ENCODE data around the gene YBEY.
"Not testable (repeated sequence)": the region's sequence is repeated elsewhere in the genome, so short reads cannot be mapped to it uniquely, and the experiment has no call there.

The YBEY gene, protein sequence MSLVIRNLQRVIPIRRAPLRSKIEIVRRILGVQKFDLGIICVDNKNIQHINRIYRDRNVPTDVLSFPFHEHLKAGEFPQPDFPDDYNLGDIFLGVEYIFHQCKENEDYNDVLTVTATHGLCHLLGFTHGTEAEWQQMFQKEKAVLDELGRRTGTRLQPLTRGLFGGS

DNA sequence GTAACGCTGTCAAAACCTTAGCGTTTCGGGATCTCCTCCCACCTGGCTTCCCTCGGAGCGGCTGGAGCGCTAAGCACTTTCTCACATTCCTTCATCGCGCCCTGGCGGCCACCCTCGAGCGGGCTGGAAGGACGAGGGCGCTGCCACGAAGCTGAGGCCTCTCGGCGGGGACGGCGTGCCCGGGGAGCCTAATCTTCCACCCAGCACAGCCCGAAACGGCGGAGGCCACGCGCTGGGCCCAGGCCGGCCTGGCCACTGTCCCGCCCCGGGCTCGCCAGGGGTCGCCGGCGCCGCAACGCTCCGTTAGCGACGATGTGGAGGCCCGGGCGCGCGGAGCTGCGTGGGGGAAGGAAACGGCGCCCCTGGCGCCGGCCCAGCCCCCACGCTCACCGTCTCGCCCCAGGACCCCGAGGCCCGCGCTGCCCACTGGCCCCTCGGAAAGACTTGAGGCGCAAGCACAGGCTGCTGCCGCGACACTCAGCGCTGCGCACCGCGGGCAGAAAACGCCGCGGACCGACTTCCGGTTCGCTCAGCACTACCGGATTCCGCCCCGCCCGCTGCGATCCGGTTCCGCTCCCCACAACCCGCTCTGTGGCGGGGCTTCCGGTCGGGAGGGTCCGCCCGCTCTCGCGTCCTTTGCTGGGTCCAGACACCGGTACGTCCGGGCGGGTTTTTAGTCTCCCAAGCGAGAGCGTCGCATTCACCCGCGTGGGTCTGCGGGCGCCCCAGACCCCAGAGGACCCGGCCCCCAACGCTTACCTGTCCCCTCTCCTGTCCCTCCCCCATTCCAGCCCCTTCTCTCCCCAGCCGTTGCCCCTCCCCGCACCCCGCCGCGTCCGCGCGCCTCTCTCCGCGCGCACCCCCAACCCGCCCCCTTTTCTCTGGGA, at the start of gene YBEY:
Gene YBEY (plus strand): TSS at position 582 of the 887 bp plus-strand sequence. CDS start 572 bp downstream, outside the sequence.
- DNase-seq = peak; percentile 73

DNA sequence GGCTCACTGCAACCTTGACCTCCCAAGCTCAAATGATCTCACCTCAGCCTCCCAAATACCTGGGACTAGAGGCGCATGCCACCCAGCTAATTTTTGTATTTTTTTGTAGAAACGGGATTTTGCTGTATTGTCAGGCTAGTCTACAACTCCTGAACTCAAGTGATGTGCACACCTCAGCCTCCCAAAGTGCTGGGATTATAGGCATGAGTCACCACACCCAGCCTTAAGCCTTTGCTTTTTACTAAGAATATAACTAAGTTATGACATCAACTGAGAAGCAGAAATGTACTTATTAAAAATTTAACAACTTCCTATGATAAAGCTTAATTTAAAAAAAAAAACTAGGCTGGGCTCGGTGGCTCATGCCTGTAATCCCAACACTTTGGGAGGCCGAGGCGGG, 48.7 kb upstream of the YBEY start:
- DNase-seq = no peak

- no peak for DNase-seq
Observed at GRCh38 chr21:46239817-46240325, 46.3 kb upstream of the YBEY start.

DNA sequence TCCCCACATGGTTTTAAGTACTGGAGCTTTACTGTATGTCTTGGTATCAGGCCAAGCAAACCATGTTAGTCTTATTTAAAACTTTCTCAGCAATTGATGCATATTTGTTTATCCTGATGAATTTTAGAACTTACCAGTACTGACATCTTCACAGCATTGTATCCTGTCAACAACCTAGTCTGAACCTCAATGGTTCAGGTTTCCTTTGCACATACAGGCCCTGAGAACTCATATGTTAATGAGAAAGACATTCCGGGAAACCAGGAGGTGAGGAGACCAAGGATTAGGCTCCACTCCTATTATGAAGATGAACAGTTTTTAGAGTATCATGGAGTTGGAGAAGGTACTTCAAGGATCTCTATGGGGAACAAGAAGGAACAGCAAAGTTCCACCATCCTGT, 44.6 kb upstream of the YBEY start:
- DNase-seq = not testable (repeated sequence)

DNA sequence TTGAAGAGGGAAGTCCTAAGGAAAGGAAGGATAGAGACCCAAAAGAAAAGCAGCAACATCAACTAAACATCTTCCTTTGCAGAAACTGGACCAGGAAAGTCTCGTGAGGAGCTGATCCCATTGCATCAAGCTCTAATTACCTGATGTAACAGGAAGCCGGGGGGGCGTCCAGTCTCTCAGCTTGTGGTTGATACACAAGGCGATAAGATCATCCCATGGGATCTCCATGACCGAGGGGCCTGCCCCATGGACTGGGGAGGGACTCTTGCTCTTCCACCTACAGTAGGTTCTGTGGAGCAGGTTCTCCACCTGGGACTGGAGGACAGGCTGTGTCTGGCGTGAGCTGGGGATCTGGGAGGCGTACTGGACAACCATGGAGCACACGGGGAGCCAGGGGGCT, 42.8 kb upstream of the YBEY start:
- DNase-seq = no peak

DNA sequence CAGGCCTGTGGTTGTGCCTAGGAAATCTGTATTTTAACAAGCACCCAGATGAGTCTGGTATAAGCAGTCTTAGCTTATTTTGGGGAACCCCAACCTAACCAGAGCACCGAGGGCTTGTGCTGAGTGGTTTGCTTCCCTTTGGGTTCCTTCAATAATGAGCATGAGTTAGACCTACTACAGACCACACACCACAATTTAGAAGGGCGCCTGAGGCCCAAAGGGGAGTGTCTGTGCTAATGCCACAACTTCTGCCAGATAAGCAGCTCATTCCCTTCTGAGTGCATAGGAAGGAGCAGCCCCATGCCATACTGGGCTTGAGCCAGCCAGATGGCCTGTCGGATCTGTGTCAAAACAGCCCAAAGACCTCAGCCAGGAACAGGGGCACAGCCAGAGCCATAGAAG, 42.2 kb upstream of the YBEY start:
- no peak for DNase-seq

DNA sequence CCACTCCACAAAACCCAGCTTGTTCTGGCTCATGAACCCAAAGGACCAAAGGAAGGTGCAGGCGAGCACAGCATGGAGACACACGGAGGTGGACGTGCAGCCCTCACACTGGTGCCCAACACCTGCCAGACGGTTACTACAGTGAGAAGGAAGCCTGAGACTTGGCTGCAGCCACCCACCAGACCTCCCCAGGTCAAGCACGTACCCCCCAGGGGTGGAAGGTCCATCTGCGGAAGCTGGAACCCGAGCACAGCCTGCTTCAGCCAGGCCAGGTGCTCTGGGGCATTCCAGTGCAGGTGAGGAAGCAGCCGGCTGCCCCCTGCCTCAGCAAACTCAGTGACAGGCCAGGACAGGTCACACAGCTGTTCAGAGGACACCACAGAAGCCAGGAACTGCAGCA, 41.5 kb upstream of the YBEY start:
- no peak for DNase-seq

DNA sequence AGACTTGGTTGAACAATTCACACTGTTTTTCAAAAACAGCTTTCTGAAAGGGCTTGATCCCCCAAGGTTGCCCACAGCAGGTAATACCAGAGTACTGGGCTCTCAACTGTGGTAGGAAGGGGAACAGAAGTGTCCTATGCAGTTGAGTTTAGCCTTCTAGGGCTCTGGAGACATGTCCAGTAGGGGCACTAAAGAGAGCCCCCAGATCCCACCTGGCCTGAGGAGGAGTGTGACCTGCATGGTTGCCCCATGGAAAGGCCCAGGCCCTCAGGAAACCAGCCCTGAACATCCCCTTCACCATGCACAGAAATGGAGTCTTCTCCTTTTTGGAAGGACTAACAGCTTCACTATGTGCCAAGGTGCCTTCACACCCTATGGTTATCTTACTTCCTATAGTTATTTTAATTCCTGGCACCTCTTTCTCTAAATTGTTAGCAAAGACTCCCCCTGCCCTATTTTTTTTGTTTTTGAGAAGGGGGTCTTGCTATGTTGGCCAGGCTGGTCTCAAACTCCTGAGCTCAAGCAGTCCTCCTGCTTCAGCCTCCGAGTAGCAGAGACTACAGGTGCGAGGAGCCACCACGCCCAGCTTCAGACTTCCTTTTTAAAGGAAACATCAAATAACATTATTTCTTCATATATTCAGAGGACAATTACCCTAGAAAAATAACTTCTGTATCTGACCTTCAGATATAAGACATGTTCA, 40.8 kb upstream of the YBEY start:
- no peak for DNase-seq

GRCh38 chr21:46246345-46246744, 39.8 kb upstream of the YBEY start:
- DNase-seq = no peak

- no peak for DNase-seq
Observed at GRCh38 chr21:46247699-46248421, 38.3 kb upstream of the YBEY start.

DNA sequence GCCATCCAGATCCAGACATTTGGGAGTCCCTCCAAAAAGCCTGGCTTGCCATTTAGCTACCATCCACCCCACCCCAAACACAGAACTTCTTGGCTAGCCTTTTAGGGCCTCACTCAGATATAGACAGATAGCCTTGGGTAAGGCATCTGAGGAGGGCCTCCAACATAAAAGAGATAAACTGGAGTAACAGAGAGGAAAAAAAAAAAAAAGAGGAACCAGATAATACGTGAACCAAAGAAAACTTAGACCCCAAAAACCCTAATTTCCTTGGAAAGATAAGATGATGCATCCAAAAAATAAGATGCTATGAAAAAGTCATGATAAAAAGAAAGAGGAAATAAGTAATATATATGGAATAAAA, 37.7 kb upstream of the YBEY start:
- no peak for DNase-seq

DNA sequence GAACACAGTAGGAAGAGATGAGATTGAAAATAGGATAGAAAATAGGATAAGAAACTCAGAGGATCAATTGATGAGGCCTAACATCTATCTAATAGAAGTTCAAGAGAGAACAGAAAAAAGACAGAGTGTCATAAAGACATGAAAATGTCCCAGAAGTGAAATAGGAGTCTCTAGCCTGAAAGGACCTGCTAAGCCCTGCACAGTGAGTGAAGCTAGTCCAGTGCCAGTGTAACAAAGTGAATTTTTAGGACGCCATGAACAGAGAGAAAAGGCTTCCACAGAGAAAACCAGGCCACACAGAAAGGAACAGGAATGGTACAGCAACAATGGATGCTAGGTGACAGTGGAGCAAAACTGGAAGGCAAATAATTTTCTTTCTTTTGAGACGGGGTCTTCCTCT, 37.3 kb upstream of the YBEY start:
- DNase-seq = no peak

- DNase-seq = no peak
Observed at GRCh38 chr21:46250146-46250725, 35.9 kb upstream of the YBEY start.

- DNase-seq = no peak
Observed at GRCh38 chr21:46252840-46253239, 33.3 kb upstream of the YBEY start.

DNA sequence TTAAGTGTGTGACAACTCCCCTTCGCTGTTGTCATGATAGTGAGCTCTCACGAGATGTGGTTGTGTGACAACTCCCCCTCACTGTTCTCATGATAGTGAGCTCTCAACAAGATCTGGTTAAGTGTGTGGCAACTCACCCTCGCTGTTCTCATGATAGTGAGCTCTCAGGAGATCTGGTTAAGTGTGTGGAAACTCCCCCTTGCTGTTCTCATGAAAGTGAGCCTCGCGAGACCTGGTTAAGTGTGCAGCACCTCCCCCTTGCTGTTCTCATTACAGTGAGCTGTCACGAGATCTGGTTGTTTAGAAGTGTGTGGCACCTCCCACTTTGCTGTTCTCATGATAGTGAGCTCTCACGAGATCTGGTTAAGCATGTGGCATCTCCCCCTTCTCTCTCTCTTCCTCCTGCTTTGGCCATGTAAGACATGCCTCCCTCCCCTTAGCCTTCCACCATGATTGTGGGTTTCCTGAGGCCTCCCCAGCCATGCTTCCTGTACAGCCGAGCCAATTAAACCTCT, 32.5 kb upstream of the YBEY start:
- no peak for DNase-seq

GRCh38 chr21:46254208-46254975, 31.8 kb upstream of the YBEY start:
- DNase-seq = no peak

DNA sequence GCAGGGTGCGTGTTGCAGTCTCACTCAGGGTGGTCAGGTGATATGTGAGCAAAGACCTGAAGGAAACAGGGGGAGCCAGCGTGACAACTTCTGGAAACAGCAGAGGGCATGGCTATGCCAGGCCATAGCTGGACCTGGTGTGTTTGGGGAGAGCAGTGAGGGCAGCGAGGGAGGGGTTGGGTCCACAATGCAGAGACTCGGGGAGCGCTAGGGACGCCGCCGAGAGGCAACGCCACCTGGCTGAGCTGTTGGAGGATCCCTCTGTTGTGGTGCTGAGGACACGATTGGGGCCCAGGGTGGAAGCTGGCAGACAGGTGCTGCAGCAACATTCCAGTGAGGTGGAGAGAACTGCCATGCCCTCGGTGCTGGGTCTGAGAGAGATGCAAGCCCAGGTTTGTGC, 31.0 kb upstream of the YBEY start:
- DNase-seq = no peak

DNA sequence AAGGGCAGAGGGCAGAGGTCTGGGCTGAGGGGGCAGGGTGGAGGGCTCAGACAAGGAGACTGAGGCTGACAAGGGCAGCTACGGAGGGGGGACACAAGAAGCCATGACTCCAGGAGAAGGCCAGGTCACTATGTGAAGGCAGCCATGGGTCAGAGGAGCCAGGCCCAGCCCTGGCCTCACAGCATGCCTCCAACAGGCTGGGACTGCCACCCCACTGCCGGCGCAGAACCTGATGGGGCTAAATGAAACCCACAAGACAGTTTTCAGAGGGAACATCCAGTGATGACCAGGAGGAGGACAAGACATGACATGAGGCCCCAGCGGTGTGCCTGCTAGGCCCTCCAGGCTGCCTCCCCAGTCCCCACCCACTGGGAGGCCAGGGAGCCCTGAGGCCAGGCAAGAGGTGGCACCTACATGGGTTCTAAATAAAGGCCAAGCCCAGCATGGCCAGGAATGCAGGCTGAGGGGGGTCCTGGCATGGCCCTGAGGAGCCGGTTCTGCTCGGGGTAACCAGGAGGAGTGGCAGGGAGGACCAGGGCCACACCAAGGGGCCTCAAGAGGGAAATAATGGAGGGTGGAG, 30.3 kb upstream of the YBEY start:
- no peak for DNase-seq

DNA sequence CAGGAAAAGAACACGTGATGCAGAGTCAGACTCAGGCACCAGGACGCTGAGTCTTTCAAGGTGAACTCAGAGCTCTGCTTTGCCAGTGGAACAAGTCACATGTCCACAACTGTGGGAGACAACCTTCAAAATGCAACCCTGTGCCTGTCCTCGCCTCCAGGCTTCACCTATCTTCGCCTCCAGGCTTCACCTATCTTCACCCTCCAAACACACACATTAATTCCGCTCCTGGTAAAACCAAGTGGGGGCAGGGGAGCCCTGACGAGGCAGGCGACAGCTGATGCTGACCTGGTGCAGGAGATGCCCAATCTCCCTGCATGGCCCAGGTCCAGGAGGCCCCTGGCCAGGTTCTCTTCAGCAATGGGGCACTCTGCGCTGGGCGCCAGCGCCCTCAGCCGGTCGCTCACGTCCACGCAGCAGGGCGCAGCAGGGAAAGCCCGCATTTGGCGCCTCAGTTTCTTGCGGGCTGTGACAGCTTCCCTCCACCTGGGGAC, 29.6 kb upstream of the YBEY start:
- no peak for DNase-seq

GRCh38 chr21:46264046-46264689, 22.0 kb upstream of the YBEY start:
- DNase-seq = no peak
